ENCODE data around the gene LEP.

LEP gene

DNA sequence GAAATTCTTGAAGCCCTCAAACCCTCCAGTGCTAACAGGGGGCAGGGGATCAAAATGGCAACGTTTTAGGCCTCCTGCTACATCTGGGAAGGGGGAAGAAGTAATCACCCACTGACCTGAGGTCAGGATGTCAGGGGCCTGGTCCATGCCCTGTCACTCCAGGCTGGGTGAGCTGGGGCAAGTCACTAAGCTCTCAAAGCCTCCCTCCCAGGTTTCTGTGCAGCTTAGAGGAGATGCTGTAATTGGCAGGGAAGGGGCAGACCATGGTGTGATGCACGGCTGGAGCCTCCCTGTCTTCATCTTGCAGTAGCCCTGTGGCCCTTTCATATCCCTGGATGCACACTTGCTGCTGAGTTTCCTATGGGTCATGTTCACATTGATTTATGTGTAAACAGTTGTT, 27.2 kb downstream of the LEP start:
- peaks cover 14% of the 10 kb centered on the region for H3K4me1 ChIP-seq (ENCODE audit: control insufficient read depth, insufficient read depth, low read depth, low read length)
- no peak overlapping the region for H3K27ac ChIP-seq (ENCODE audit: low read length, poor library complexity, severe bottlenecking)
- H3K23ac ChIP-seq (ENCODE audit: low read length in 2 of 2): no peak overlapping the region
- H3K4ac ChIP-seq (ENCODE audit: low read depth in 1 of 2, low read length in 2 of 2): no peak overlapping the region
- no peak overlapping the region for H2BK12ac ChIP-seq (ENCODE audit: low read length in 2 of 2)
- H2AK5ac ChIP-seq (ENCODE audit: low read length, severe bottlenecking): no peak overlapping the region
- no peak overlapping the region for H2BK5ac ChIP-seq (ENCODE audit: low read depth, low read length, poor library complexity, severe bottlenecking)
- H3K4me3 ChIP-seq (ENCODE audit: insufficient read depth in 1 of 2, low read depth in 1 of 2, low read length in 2 of 2): no peak overlapping the region
- H3K4me2 ChIP-seq (ENCODE audit: low read length, poor library complexity, severe bottlenecking): no peak overlapping the region
- peak overlapping the region; percentile 32 for H4K91ac ChIP-seq (ENCODE audit: low read length)
- H2BK15ac ChIP-seq (ENCODE audit: low read depth, poor library complexity, severe bottlenecking): no peak overlapping the region
- H3K27me3 ChIP-seq (ENCODE audit: control insufficient read depth in 1 of 2, insufficient read depth in 1 of 2, low read length in 2 of 2): peaks cover 45 to 50% of the 10 kb centered on the region in 2 experiments
- H3K9me3 ChIP-seq (ENCODE audit: control insufficient read depth, low read length): peaks cover 3% of the 10 kb centered on the region
- WGBS: 41% methylated on average over 2 of the region's 2 CpGs
- no peak for DNase-seq
- H3K9ac ChIP-seq (ENCODE audit: low read length): no peak overlapping the region
- H2AFZ ChIP-seq (ENCODE audit: low read depth, low read length): peak overlapping the region; percentile 46
- H3K36me3 ChIP-seq (ENCODE audit: control insufficient read depth in 1 of 2, insufficient read depth in 2 of 2, low read depth in 1 of 2, low read length in 2 of 2): no peaks in the 10 kb centered on the region
- no peak overlapping the region for H3K14ac ChIP-seq (ENCODE audit: low read length in 2 of 2)
- no peak overlapping the region for H2BK120ac ChIP-seq (ENCODE audit: low read depth, low read length)
- H4K8ac ChIP-seq (ENCODE audit: low read length): peak overlapping the region; percentile 59
- H3K79me1 ChIP-seq (replicated peaks; ENCODE audit: low read length, poor library complexity, severe bottlenecking): no peaks in the 10 kb centered on the region
- no peak overlapping the region for H3K18ac ChIP-seq (ENCODE audit: low read depth in 1 of 2, low read length in 2 of 2)

- Histone ChIP-seq H2BK120ac (ENCODE audit: low read depth, low read length) (no peak overlapping the region), H4K91ac (ENCODE audit: low read length) (no peak overlapping the region), H3K9ac (ENCODE audit: low read length) (peak overlapping the region; percentile 72), H3K9me3 (ENCODE audit: control insufficient read depth, low read length) (no peaks in the 10 kb centered on the region), H2AK5ac (ENCODE audit: low read length, severe bottlenecking) (no peak overlapping the region), H3K79me1 (replicated peaks; ENCODE audit: low read length, poor library complexity, severe bottlenecking) (no peaks in the 10 kb centered on the region), H4K8ac (ENCODE audit: low read length) (no peak overlapping the region), H3K36me3 (ENCODE audit: control insufficient read depth in 1 of 2, insufficient read depth in 2 of 2, low read depth in 1 of 2, low read length in 2 of 2) (no peaks in the 10 kb centered on the region), H2BK15ac (ENCODE audit: low read depth, poor library complexity, severe bottlenecking) (no peak overlapping the region), H3K4me3 (ENCODE audit: insufficient read depth in 1 of 2, low read depth in 1 of 2, low read length in 2 of 2) (peak overlapping the region in 1 of 2 experiments; percentile 69), H2AFZ (ENCODE audit: low read depth, low read length) (peak overlapping the region; percentile 5), H2BK12ac (ENCODE audit: low read length in 2 of 2) (no peak overlapping the region), H3K4me1 (ENCODE audit: control insufficient read depth, insufficient read depth, low read depth, low read length) (peaks cover 14% of the 10 kb centered on the region), H3K27me3 (ENCODE audit: control insufficient read depth in 1 of 2, insufficient read depth in 1 of 2, low read length in 2 of 2) (peaks cover 35 to 44% of the 10 kb centered on the region in 2 experiments), H2BK5ac (ENCODE audit: low read depth, low read length, poor library complexity, severe bottlenecking) (no peak overlapping the region), H3K4me2 (ENCODE audit: low read length, poor library complexity, severe bottlenecking) (no peak overlapping the region), H3K4ac (ENCODE audit: low read depth in 1 of 2, low read length in 2 of 2) (no peak overlapping the region), H3K27ac (ENCODE audit: low read length, poor library complexity, severe bottlenecking) (no peak overlapping the region), H3K23ac (ENCODE audit: low read length in 2 of 2) (no peak overlapping the region), H3K14ac (ENCODE audit: low read length in 2 of 2) (no peak overlapping the region), H3K18ac (ENCODE audit: low read depth in 1 of 2, low read length in 2 of 2) (no peak overlapping the region)
- no peak for DNase-seq
- whole genome bisulfite sequencing: 90% methylated on average over 31 of the region's 31 CpGs
These were observed 29.8 kb downstream of the LEP start for GRCh38 chr7:128270826-128271272.

GRCh38 chr7:128271471-128271941, 30.4 kb downstream of the LEP start:
- Histone ChIP-seq H3K36me3 (ENCODE audit: control insufficient read depth in 1 of 2, insufficient read depth in 2 of 2, low read depth in 1 of 2, low read length in 2 of 2) (no peaks in the 10 kb centered on the region), H3K4me3 (ENCODE audit: insufficient read depth in 1 of 2, low read depth in 1 of 2, low read length in 2 of 2) (peak overlapping the region in 1 of 2 experiments; percentile 69), H2BK12ac (ENCODE audit: low read length in 2 of 2) (no peak overlapping the region), H3K14ac (ENCODE audit: low read length in 2 of 2) (peak overlapping the region in 1 of 2 experiments; percentile 7), H2BK5ac (ENCODE audit: low read depth, low read length, poor library complexity, severe bottlenecking) (no peak overlapping the region), H3K4me1 (ENCODE audit: control insufficient read depth, insufficient read depth, low read depth, low read length) (peaks cover 12% of the 10 kb centered on the region), H3K23ac (ENCODE audit: low read length in 2 of 2) (no peak overlapping the region), H3K4me2 (ENCODE audit: low read length, poor library complexity, severe bottlenecking) (no peak overlapping the region), H2BK120ac (ENCODE audit: low read depth, low read length) (no peak overlapping the region), H2AK5ac (ENCODE audit: low read length, severe bottlenecking) (no peak overlapping the region), H3K9me3 (ENCODE audit: control insufficient read depth, low read length) (no peaks in the 10 kb centered on the region), H3K18ac (ENCODE audit: low read depth in 1 of 2, low read length in 2 of 2) (no peak overlapping the region), H4K91ac (ENCODE audit: low read length) (no peak overlapping the region), H3K9ac (ENCODE audit: low read length) (peak overlapping the region; percentile 72), H3K79me1 (replicated peaks; ENCODE audit: low read length, poor library complexity, severe bottlenecking) (no peaks in the 10 kb centered on the region), H2BK15ac (ENCODE audit: low read depth, poor library complexity, severe bottlenecking) (no peak overlapping the region), H2AFZ (ENCODE audit: low read depth, low read length) (no peak overlapping the region), H3K27ac (ENCODE audit: low read length, poor library complexity, severe bottlenecking) (no peak overlapping the region), H3K4ac (ENCODE audit: low read depth in 1 of 2, low read length in 2 of 2) (no peak overlapping the region), H3K27me3 (ENCODE audit: control insufficient read depth in 1 of 2, insufficient read depth in 1 of 2, low read length in 2 of 2) (peaks cover 35 to 37% of the 10 kb centered on the region in 2 experiments), H4K8ac (ENCODE audit: low read length) (no peak overlapping the region)
- DNase-seq: no peak
- 88% methylated on average over 37 of the region's 37 CpGs for WGBS

GRCh38 chr7:128271942-128272481, 30.9 kb downstream of the LEP start:
- no peak overlapping the region for H2AK5ac ChIP-seq (ENCODE audit: low read length, severe bottlenecking)
- H3K79me1 ChIP-seq (replicated peaks; ENCODE audit: low read length, poor library complexity, severe bottlenecking): no peaks in the 10 kb centered on the region
- no peak overlapping the region for H2BK12ac ChIP-seq (ENCODE audit: low read length in 2 of 2)
- H3K4ac ChIP-seq (ENCODE audit: low read depth in 1 of 2, low read length in 2 of 2): no peak overlapping the region
- H2AFZ ChIP-seq (ENCODE audit: low read depth, low read length): no peak overlapping the region
- no peak overlapping the region for H3K27ac ChIP-seq (ENCODE audit: low read length, poor library complexity, severe bottlenecking)
- H2BK5ac ChIP-seq (ENCODE audit: low read depth, low read length, poor library complexity, severe bottlenecking): no peak overlapping the region
- WGBS: 90% methylated on average over 22 of the region's 30 CpGs
- H3K9me3 ChIP-seq (ENCODE audit: control insufficient read depth, low read length): no peaks in the 10 kb centered on the region
- no peak overlapping the region for H4K91ac ChIP-seq (ENCODE audit: low read length)
- peaks cover 9% of the 10 kb centered on the region for H3K4me1 ChIP-seq (ENCODE audit: control insufficient read depth, insufficient read depth, low read depth, low read length)
- H3K23ac ChIP-seq (ENCODE audit: low read length in 2 of 2): no peak overlapping the region
- peak overlapping the region in 1 of 2 experiments; percentile 69 for H3K4me3 ChIP-seq (ENCODE audit: insufficient read depth in 1 of 2, low read depth in 1 of 2, low read length in 2 of 2)
- no peaks in the 10 kb centered on the region for H3K36me3 ChIP-seq (ENCODE audit: control insufficient read depth in 1 of 2, insufficient read depth in 2 of 2, low read depth in 1 of 2, low read length in 2 of 2)
- H4K8ac ChIP-seq (ENCODE audit: low read length): peak overlapping the region; percentile 5
- no peak overlapping the region for H3K18ac ChIP-seq (ENCODE audit: low read depth in 1 of 2, low read length in 2 of 2)
- peaks cover 32 to 35% of the 10 kb centered on the region in 2 experiments for H3K27me3 ChIP-seq (ENCODE audit: control insufficient read depth in 1 of 2, insufficient read depth in 1 of 2, low read length in 2 of 2)
- H3K4me2 ChIP-seq (ENCODE audit: low read length, poor library complexity, severe bottlenecking): no peak overlapping the region
- DNase-seq: no peak
- no peak overlapping the region for H3K14ac ChIP-seq (ENCODE audit: low read length in 2 of 2)
- H2BK15ac ChIP-seq (ENCODE audit: low read depth, poor library complexity, severe bottlenecking): no peak overlapping the region
- no peak overlapping the region for H2BK120ac ChIP-seq (ENCODE audit: low read depth, low read length)
- peak overlapping the region; percentile 72 for H3K9ac ChIP-seq (ENCODE audit: low read length)
